AG10803 (cell line): Measurements from ENCODE around the gene CARD9.
A peak's percentile ranks its signal among the peaks of the same experiment; 100 is the strongest.

ENCODE experiments used
- DNase-seq: peaks from one replicate; pipeline ENCODE4 v3.0.0; 2010; ENCODE audit warnings: low read depth
- H3K4me3 ChIP-seq: 2 replicates; pipeline ENCODE4 v1.5.1; 2011; ENCODE audit warnings: mild to moderate bottlenecking, low read length, control low read depth
- CTCF ChIP-seq: conservative IDR thresholded peaks from 2 replicates; pipeline ENCODE4 v1.5.1; 2011; ENCODE audit warnings: mild to moderate bottlenecking, low read length, control low read depth, inconsistent platforms

CARD9 gene

GRCh38 chr9:136375096-136375495 is 1.6 kb upstream of the CARD9 start:
- H3K4me3 ChIP-seq, result no peak overlapping the region
- TF ChIP-seq CTCF, result no peak
- no peak for DNase-seq

- H3K4me3 ChIP-seq, result no peak overlapping the region
- no peak for DNase-seq
- TF ChIP-seq CTCF, result no peak
Measured at GRCh38 chr9:136374183-136374575, 710 bp upstream of the CARD9 start.

GRCh38 chr9:136372561-136373299 is 739 bp downstream of the CARD9 start:
- H3K4me3 ChIP-seq, result peak overlapping the region; percentile 31
- DNase-seq, result peak; percentile 81
- peak; percentile 26 for TF ChIP-seq CTCF

DNA sequence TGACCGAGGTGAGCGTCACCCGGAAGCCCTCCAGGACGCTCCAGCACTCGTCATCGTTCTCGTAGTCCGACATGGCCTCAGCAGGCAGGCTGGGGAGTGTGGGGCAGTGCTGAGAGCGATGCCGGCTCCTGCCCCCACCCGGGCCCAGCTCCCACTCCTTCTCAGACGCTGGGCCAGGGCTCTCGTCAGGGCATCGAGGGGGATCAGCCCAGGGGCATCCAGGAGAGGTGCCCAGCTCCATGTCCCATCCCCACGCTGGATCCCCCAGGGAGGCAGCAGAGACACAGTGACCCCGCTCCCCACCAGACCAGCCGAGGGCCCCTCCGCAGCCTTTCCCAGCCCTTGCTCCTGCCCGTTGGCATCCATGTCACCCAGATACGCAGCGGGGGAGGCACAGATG is 1.5 kb downstream of the CARD9 start:
- DNase-seq, result no peak
- TF ChIP-seq CTCF, result no peak
- H3K4me3 ChIP-seq, result no peak overlapping the region

DNA sequence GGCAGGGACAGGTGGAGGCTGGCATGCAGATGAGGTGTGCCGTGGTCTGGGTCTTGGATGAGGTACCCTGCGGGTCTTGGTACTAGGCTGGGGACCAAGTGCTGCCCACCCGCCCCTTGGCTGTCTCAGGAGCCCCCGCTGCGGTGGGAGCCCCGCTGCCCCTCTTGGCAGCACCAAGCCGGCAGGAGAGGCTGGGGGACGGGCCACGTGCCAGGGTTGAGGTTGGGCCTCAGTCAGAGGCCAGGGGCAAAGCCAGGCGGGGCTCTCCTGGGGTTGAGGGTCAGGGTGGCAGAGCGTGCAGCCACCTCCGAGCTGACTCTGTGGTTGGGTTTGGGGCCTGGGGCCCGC is 2.0 kb downstream of the CARD9 start:
- no peak for TF ChIP-seq CTCF
- no peak overlapping the region for H3K4me3 ChIP-seq
- no peak for DNase-seq

DNA sequence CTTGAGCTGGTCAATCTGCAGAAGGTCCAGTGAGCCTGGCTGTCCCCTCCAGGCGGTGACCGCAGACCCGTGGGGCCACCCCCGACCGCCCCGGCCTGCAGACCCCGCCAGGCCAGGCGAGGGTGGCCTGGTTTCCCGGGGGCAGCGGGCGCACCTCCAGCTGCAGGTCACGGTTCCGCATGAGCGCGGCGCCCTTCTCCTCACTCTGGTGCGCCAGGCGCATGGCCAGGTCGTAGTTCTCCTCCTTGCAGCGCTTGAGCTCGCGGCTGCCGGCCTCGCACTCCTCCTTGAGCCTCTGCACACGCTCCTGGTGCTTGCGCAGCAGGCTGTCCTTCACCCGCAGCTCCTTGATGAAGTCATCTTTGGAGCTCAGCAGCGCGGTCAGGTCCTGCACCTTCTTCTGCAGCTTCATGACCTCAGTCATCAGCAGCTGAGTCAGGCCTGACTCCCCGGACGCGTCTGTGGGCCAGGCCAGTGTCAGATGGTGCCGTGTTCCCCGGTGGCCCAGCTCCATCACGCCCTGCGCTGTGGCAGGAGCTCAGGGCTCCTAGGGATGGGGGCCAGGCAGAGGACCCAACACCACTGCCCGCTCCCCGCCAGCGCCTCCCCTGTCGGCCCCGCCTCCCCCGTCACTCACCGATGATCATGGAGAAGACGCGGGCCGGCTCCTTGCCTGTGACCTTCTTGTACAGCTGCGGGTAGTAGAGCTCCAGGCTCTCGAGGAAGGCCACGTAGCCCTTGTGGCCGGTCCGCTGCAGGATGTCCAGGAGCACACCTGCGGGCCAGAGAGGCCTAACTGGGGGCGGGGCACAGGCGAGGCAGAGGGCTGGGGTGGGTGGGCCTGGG is 2.6 kb downstream of the CARD9 start:
- DNase-seq, result no peak
- no peak overlapping the region for H3K4me3 ChIP-seq
- no peak for TF ChIP-seq CTCF

- no peak for DNase-seq
- no peak for TF ChIP-seq CTCF
- H3K4me3 ChIP-seq, result no peak overlapping the region
Measured at GRCh38 chr9:136370037-136370436, 3.4 kb downstream of the CARD9 start.
